Central memory CD8-positive, alpha-beta T cell (primary cell): ENCODE measurements around the gene XRN2.
A peak's percentile ranks its signal among the peaks of the same experiment; 100 is the strongest.
"Not testable (repeated sequence)": the region's sequence is repeated elsewhere in the genome, so short reads cannot be mapped to it uniquely, and the experiment has no call there.

Experiments used
- ATAC-seq: fragments of 150-1000 bp; cut with Tn5 transposase; replicated peaks from 2 replicates; pipeline ENCODE4 v1.10.0; 2022; ENCODE audit warnings: mild to moderate bottlenecking, moderate FRiP score, moderate number of reproducible peaks; ENCODE audit not compliant: poor library complexity, severe bottlenecking; ENCODE audit errors: extremely low read depth
- DNase-seq, 2 donors: peaks; one replicate each; pipeline ENCODE4 v3.0.0; 2021; ENCODE audit warnings: low spot score in 2 of 2
- H3K27ac Mint-ChIP-seq: one replicate; pipeline ENCODE4 v1.8.0; 2022; ENCODE audit warnings: low read depth, mild to moderate bottlenecking, moderate library complexity, mixed read lengths
- H3K27me3 Mint-ChIP-seq: one replicate; pipeline ENCODE4 v1.8.0; 2022; ENCODE audit warnings: mixed read lengths
- H3K36me3 Mint-ChIP-seq: one replicate; pipeline ENCODE4 v1.8.0; 2022; ENCODE audit warnings: mild to moderate bottlenecking, moderate library complexity, mixed read lengths; ENCODE audit not compliant: insufficient read depth
- H3K4me1 Mint-ChIP-seq: one replicate; pipeline ENCODE4 v1.8.0; 2022; ENCODE audit warnings: mixed read lengths
- H3K4me3 Mint-ChIP-seq: one replicate; pipeline ENCODE4 v1.8.0; 2022; ENCODE audit warnings: mild to moderate bottlenecking, moderate library complexity, mixed read lengths
- H3K9me3 Mint-ChIP-seq: one replicate; pipeline ENCODE4 v1.8.0; 2022; ENCODE audit warnings: mixed read lengths

XRN2 gene

GRCh38 chr20:21396599-21397340 lies 93.6 kb downstream of the XRN2 start:
- peaks cover 16% of the 10 kb centered on the region for H3K4me1 Mint-ChIP-seq
- H3K27me3 Mint-ChIP-seq = peaks cover 77% of the 10 kb centered on the region
- H3K4me3 Mint-ChIP-seq = no peak overlapping the region
- no peak overlapping the region for H3K27ac Mint-ChIP-seq
- DNase-seq (no peak), ATAC-seq (no peak)
- peaks cover 5% of the 10 kb centered on the region for H3K36me3 Mint-ChIP-seq
- H3K9me3 Mint-ChIP-seq = no peaks in the 10 kb centered on the region

DNA sequence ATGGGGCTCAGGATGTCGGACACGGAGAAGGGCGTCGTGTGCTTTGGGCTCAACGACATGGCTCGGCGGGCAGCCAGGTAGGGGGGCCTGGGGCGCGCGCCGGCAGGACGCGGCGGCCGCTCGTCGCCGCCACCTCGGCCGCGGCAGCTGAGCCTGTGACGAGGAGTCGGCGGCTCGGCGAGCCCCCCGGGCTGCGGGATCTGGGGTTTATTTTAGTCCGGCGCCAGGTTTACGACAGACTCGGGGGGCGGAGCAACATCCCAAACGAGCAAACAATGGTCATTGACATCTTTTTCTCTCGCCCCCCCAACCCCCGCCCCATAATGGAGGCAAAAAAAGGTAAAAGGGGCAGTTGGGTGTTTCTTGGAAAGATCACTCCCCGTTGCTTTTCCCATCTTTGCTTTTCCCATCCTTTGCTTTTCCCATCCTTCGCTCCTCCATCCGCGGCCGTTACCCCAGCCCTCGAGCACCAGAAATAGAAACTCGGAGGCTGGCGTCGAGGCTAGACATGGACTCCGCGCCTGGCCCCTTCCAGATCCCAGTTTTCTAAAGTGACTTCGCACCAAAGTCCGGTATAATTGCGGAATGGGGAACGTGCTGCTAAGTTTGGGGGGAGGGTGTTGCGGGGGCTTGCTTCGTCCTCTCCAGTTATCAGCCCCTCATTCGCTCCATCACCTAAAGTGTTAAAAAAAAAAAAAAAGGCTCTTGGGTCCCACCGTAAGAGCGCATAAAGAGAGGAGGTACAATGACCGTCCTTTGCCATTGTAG lies 94.4 kb downstream of the XRN2 start, which contains the start of gene NKX2-4:
Gene NKX2-4, minus strand, starts transcription at position 186 of the 768 bp plus-strand sequence. Its CDS starts 127 bp downstream, at position 59.
- H3K27ac Mint-ChIP-seq = no peak within 1 kb of the TSS
- peak within 1 kb of the TSS; percentile 52 for H3K4me3 Mint-ChIP-seq
- H3K4me1 Mint-ChIP-seq = peaks cover 12% of the 10 kb centered on the region
- peaks cover 5% of the 10 kb centered on the region for H3K36me3 Mint-ChIP-seq
- DNase-seq (no peak), ATAC-seq (no peak)
- peaks cover 77% of the 10 kb centered on the region for H3K27me3 Mint-ChIP-seq
- H3K9me3 Mint-ChIP-seq = no peaks in the 10 kb centered on the region

DNA sequence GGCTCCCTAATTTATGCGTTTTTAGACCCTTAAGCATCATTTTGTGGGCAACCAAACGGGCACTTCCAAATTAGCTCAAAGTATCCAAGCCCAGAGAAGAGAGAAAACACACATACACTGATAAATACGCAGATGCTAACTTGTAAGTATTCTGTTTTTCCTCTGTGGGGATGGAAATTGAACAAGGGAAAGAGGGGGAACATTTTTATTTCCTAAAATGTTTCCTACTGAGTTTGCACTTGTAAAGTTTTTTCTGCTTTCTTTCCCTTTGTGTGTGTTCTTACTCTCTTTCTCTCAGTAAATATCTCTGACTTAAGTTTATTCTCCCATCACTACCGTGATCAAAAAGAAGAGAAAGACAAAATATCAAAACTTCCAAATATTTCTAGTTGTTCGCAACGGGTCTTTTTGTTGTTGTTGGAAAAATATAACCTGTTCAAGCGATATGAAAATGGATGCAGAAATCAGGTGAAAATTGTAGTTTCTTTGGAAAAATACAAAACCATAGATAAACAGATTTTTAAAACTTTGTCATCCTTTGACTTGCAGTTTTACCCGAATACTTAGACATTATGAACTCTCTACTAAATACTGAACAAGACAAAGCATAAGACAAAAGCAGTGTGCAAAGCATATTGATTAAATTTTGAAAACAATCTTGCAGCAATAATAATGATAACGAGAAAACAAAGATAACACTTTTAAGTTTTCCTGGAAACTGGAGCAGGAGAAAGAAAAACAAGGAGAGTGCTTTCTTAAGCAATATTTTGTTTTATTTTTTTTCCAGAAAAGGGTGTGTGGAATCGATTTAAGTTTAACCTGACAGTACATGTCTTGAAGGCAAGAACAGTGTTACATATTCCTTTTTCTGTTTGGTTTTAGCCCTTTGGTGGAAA lies 95.2 kb downstream of the XRN2 start:
- H3K9me3 Mint-ChIP-seq = no peaks in the 10 kb centered on the region
- no peak overlapping the region for H3K27ac Mint-ChIP-seq
- H3K27me3 Mint-ChIP-seq = peaks cover 77% of the 10 kb centered on the region
- H3K36me3 Mint-ChIP-seq = peaks cover 5% of the 10 kb centered on the region
- H3K4me3 Mint-ChIP-seq = peak overlapping the region; percentile 52
- ATAC-seq (no peak), DNase-seq (no peak)
- H3K4me1 Mint-ChIP-seq = peaks cover 12% of the 10 kb centered on the region

- peaks cover 12% of the 10 kb centered on the region for H3K4me1 Mint-ChIP-seq
- no peak overlapping the region for H3K4me3 Mint-ChIP-seq
- DNase-seq (no peak), ATAC-seq (no peak)
- no peaks in the 10 kb centered on the region for H3K9me3 Mint-ChIP-seq
- no peak overlapping the region for H3K27ac Mint-ChIP-seq
- peaks cover 79% of the 10 kb centered on the region for H3K27me3 Mint-ChIP-seq
- H3K36me3 Mint-ChIP-seq = peaks cover 5% of the 10 kb centered on the region
These were observed 95.9 kb downstream of the XRN2 start for GRCh38 chr20:21399005-21399475.

DNA sequence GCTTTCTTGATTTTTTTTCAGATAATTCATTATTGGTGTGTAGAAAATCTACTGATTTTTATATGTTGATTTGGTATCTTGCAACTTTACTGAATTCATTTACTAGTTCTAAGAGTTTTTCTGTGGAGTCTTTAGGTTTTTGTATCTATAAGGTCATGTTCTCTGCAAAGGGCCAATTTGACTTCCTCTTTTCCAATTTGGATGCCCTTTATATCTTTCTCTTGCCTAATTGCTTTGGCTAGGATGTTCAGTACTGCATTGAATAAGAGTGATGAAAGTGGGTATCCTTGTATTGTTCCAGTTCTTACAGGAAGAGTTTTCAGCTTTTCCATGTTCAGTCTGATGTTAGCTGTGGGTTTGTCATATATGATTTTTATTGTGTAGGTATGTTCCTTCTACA lies 108.6 kb downstream of the XRN2 start:
- Mint-ChIP-seq H3K9me3 (peaks cover 5% of the 10 kb centered on the region), H3K27me3 (peaks cover 75% of the 10 kb centered on the region), H3K27ac (no peak overlapping the region), H3K36me3 (no peaks in the 10 kb centered on the region), H3K4me3 (no peak overlapping the region), H3K4me1 (no peaks in the 10 kb centered on the region)
- no peak for DNase-seq
- ATAC-seq = no peak

DNA sequence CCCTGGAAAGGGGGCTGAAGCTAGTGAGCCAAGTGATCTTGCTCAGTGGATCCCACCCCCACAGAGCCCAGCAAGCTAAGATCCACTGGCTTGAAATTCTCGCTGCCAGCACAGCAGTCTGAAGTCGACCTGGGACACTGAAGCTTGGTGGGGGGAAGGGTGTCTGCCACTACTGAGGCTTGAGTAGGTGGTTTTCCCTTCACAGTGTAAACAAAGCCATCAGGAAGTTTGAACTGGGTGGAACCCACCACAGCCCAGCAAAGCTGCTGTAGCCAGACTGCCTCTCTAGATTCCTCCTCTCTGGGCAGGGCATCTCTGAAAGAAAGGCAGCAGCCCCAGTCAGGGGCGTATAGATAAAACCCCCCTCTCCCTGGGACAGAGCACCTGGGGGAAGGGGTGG lies 110.9 kb downstream of the XRN2 start:
- H3K9me3 Mint-ChIP-seq, H3K36me3 Mint-ChIP-seq, H3K4me3 Mint-ChIP-seq, H3K27ac Mint-ChIP-seq, H3K4me1 Mint-ChIP-seq, DNase-seq, ATAC-seq: not testable (repeated sequence)
- H3K27me3 Mint-ChIP-seq = peaks cover 78% of the 10 kb centered on the region

DNA sequence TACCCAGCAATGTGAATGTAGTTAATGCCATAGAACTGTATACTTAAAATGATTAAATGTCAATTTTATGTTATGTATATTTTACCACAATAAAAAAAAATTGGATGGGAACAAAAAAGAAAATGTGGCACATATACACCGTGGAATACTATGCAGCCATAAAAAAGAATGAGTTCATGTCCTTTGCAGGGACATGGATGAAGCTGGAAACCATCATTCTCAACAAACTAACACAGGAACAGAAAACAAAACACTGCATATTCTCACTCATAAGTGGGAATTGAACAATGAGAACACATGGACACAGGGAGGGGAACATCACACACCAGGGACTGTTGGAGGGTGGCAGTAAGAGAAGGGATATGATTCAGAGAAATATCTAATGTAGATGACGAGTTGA lies 116.0 kb downstream of the XRN2 start:
- not testable (repeated sequence) for ATAC-seq, H3K27ac Mint-ChIP-seq, DNase-seq, H3K36me3 Mint-ChIP-seq, H3K4me3 Mint-ChIP-seq, H3K4me1 Mint-ChIP-seq
- Mint-ChIP-seq H3K27me3 (peaks cover 50% of the 10 kb centered on the region), H3K9me3 (peaks cover 31% of the 10 kb centered on the region)

DNA sequence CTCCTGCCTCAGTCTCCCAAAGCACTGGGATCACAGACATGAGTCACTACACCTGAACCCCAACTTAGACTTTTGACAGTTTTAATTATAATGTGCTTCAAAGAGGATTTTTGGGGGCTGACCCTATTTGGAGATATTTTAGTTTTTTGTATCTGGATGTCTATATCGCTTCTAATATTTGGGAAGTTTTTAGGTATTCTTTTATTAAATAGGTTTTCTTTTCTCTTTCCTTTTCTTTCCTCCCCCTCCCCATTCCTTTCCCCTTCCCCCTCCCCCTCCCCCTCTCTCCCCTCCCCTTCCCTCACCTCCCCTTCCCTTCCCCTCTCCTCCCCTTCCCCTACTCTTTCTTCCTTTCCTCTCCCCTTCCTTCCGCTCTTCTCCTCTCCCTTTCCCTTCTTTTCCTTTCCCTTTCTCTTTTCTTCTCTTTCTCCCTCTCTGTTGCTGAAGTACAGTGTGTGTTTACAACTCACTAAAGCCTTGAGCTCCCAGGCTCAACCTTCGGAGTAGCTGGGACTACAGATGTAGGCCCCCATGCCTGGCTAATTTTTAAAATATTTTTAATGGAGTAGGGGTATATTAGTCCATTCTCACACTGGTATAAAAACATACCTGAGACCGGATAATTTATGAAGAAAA lies 118.6 kb downstream of the XRN2 start:
- Mint-ChIP-seq H3K4me1 (no peaks in the 10 kb centered on the region), H3K27me3 (peaks cover 27% of the 10 kb centered on the region), H3K27ac (no peak overlapping the region), H3K36me3 (no peaks in the 10 kb centered on the region), H3K9me3 (peaks cover 47% of the 10 kb centered on the region), H3K4me3 (no peak overlapping the region)
- ATAC-seq = no peak
- no peak for DNase-seq

- H3K4me3 Mint-ChIP-seq, H3K27ac Mint-ChIP-seq, DNase-seq, H3K4me1 Mint-ChIP-seq, ATAC-seq, H3K36me3 Mint-ChIP-seq: not testable (repeated sequence)
- Mint-ChIP-seq H3K9me3 (peaks cover 47% of the 10 kb centered on the region), H3K27me3 (peaks cover 25% of the 10 kb centered on the region)
These were observed 120.6 kb downstream of the XRN2 start for GRCh38 chr20:21423712-21424111.

DNA sequence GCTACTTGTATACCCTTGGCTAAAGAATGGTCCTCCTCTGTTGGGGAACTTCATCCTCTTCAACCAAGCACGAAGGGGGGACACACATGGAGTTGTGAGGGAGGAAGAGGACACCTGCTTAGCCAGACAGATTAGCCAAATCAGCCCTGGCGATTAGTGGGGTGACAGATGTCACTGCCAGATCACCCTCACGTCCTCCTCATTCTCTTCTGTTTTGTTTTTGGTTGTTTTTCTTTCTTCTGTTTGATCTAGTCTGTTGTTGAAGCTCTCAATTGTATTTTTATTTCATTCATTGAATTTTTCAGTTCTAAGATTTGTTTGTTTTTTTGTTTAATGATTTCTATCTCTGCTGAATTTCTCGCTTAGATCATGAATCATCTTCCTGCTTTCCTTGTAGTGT lies 121.7 kb downstream of the XRN2 start:
- Mint-ChIP-seq H3K9me3 (peaks cover 47% of the 10 kb centered on the region), H3K4me1 (no peaks in the 10 kb centered on the region), H3K27me3 (peaks cover 31% of the 10 kb centered on the region), H3K4me3 (no peak overlapping the region), H3K36me3 (no peaks in the 10 kb centered on the region), H3K27ac (no peak overlapping the region)
- ATAC-seq = no peak
- DNase-seq = no peak

DNA sequence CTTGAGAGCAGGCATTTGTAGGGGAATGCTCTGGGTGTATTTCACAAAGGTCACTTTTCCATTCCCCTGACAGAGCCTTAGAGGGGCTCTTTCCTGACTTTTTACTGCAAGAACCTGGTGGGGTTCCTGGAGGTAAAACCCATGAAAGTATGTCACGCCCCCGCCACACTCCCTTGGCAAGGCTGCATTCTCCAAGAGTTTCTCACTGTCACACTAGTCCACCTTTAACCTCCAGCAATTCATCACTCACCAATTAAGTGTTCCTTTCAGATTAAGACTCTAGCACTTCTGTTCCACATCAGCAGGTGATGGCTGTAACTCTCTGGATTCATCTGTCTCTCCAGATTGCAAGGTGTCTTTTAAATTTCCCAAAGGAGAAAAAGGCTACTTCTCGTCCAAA lies 126.9 kb downstream of the XRN2 start:
- H3K4me1 Mint-ChIP-seq = no peaks in the 10 kb centered on the region
- H3K9me3 Mint-ChIP-seq = peaks cover 14% of the 10 kb centered on the region
- no peak overlapping the region for H3K4me3 Mint-ChIP-seq
- DNase-seq = no peak
- peaks cover 55% of the 10 kb centered on the region for H3K27me3 Mint-ChIP-seq
- H3K27ac Mint-ChIP-seq = no peak overlapping the region
- H3K36me3 Mint-ChIP-seq = peaks cover 1% of the 10 kb centered on the region
- no peak for ATAC-seq

GRCh38 chr20:21432911-21433310 lies 129.8 kb downstream of the XRN2 start:
- no peak overlapping the region for H3K4me3 Mint-ChIP-seq
- DNase-seq (no peak), ATAC-seq (no peak)
- peaks cover 73% of the 10 kb centered on the region for H3K27me3 Mint-ChIP-seq
- H3K36me3 Mint-ChIP-seq = peaks cover 1% of the 10 kb centered on the region
- H3K9me3 Mint-ChIP-seq = no peaks in the 10 kb centered on the region
- H3K27ac Mint-ChIP-seq = no peak overlapping the region
- H3K4me1 Mint-ChIP-seq = no peaks in the 10 kb centered on the region
